ENCODE data around the gene GIPC3.
"Not testable (repeated sequence)": the region's sequence is repeated elsewhere in the genome, so short reads cannot be mapped to it uniquely, and the experiment has no call there.

GIPC3 gene

GRCh38 chr19:3551792-3552095 lies 33.5 kb upstream of the GIPC3 start:
- no peak for DNase-seq

- no peak for DNase-seq
These were observed 30.8 kb upstream of the GIPC3 start for GRCh38 chr19:3554254-3555083.

GRCh38 chr19:3555653-3556422 lies 29.4 kb upstream of the GIPC3 start:
- DNase-seq = no peak

- DNase-seq = no peak
These were observed 28.8 kb upstream of the GIPC3 start for GRCh38 chr19:3556423-3556977.

GRCh38 chr19:3556978-3557460 lies 28.3 kb upstream of the GIPC3 start:
- peak; percentile 28 for DNase-seq

- peak; percentile 95 for DNase-seq
These were observed 27.6 kb upstream of the GIPC3 start, which contains the start of gene MFSD12 for GRCh38 chr19:3557461-3558248. Gene MFSD12, minus strand, starts transcription at chr19:3557586. Its CDS starts 183 bp downstream, at chr19:3557403.

- DNase-seq = no peak
These were observed 21.4 kb upstream of the GIPC3 start for GRCh38 chr19:3563709-3564524.

- DNase-seq = no peak
These were observed 20.1 kb upstream of the GIPC3 start for GRCh38 chr19:3565139-3565538.

- not testable (repeated sequence) for DNase-seq
These were observed 15.2 kb upstream of the GIPC3 start for GRCh38 chr19:3570042-3570441.

GRCh38 chr19:3570606-3571011 lies 14.7 kb upstream of the GIPC3 start:
- DNase-seq = no peak

- peak; percentile 100 for DNase-seq
These were observed 13.0 kb upstream of the GIPC3 start for GRCh38 chr19:3572132-3572854.

- DNase-seq = no peak
These were observed 12.5 kb upstream of the GIPC3 start, which contains the start of gene HMG20B for GRCh38 chr19:3572855-3573161. Gene HMG20B, plus strand, starts transcription at chr19:3572944. Its CDS starts 366 bp downstream, at chr19:3573310.

- DNase-seq = peak; percentile 42
These were observed 12.0 kb upstream of the GIPC3 start for GRCh38 chr19:3573162-3573857.

GRCh38 chr19:3573858-3574637 lies 11.2 kb upstream of the GIPC3 start:
- peak; percentile 95 for DNase-seq

- no peak for DNase-seq
These were observed 10.0 kb upstream of the GIPC3 start for GRCh38 chr19:3575260-3575741.

GRCh38 chr19:3575949-3576673 lies 9.2 kb upstream of the GIPC3 start:
- DNase-seq = no peak

GRCh38 chr19:3576696-3577443 lies 8.4 kb upstream of the GIPC3 start:
- no peak for DNase-seq

GRCh38 chr19:3577723-3578344 lies 7.4 kb upstream of the GIPC3 start:
- no peak for DNase-seq
